Stomach (tissue), 9 donors: ENCODE measurements around the gene REPIN1. TPM values are rescaled to one million over a fixed set of nuclear protein-coding genes. Genes with fewer than 3 reads are reported as not detected.

Experiments used
- DNase-seq, 2 donors: peaks; one replicate each; pipeline versions ENCODE4 v3.0.0 to v3.0.0-alpha.2; 2013 to 2019
- H3K27ac ChIP-seq, 5 donors: fragments of 200-600 bp in 4 of 5; sonication (generic) in 4 of 5; one replicate each; pipeline ENCODE4 v1.5.1; 2013 to 2019; ENCODE audit warnings: mild to moderate bottlenecking in 1 of 5, moderate library complexity in 1 of 5
- H3K27me3 ChIP-seq, 3 donors: fragments of 200-600 bp; sonication (generic); one replicate each; pipeline ENCODE4 v1.5.1; 2017 to 2019; ENCODE audit warnings: mixed run types in 1 of 3
- H3K36me3 ChIP-seq, 4 donors: fragments of 200-600 bp; sonication (generic); 1 replicate in 3 of 4; 2 replicates in 1 of 4; pipeline ENCODE4 v1.5.1; 2016 to 2019
- H3K4me1 ChIP-seq, 4 donors: fragments of 200-600 bp; sonication (generic); one replicate each; pipeline ENCODE4 v1.5.1; 2016 to 2019
- H3K4me3 ChIP-seq, 4 donors: fragments of 200-600 bp; sonication (generic) in 3 of 4; one replicate each; pipeline ENCODE4 v1.5.1; 2016 to 2019; ENCODE audit warnings: mild to moderate bottlenecking in 1 of 4
- H3K9me3 ChIP-seq, 4 donors: fragments of 200-600 bp; sonication (generic); one replicate each; pipeline ENCODE4 v1.5.1; 2016 to 2019
- CTCF ChIP-seq, 7 experiments: fragments of 450-650 bp in 4 of 7; fragments of 200-600 bp in 3 of 7; sonication (generic) in 3 of 7; IDR thresholded peaks; one replicate each; pipeline ENCODE4 v1.5.1; 2016 to 2019; ENCODE audit warnings: antibody characterized with exemption in 7 of 7, control low read depth in 2 of 7, mild to moderate bottlenecking in 1 of 7
- EP300 ChIP-seq: sonication (generic); formaldehyde crosslinking; IDR thresholded peaks from one replicate; pipeline ENCODE4 v1.6.1; 2017; ENCODE audit warnings: antibody characterized with exemption
- POLR2A ChIP-seq, 4 donors: fragments of 450-650 bp; IDR thresholded peaks; one replicate each; pipeline ENCODE4 v1.6.1; 2016; ENCODE audit warnings: antibody characterized with exemption in 4 of 4, control low read depth in 2 of 4, mild to moderate bottlenecking in 1 of 4, moderate library complexity in 1 of 4
- POLR2AphosphoS5 ChIP-seq, 3 donors: sonication (generic); formaldehyde crosslinking; IDR thresholded peaks; one replicate each; pipeline ENCODE4 v1.6.1; 2016; ENCODE audit warnings: antibody characterized with exemption in 3 of 3
- WGBS, 5 donors: extraction: QIAGEN DNeasy Blood & Tissue Kit in 3 of 5; methylation state at CpG; one replicate each; pipeline versions ENCODE4 v1.1.5 to v1.1.7; 2013 to 2018; 5-methylcytosine and 5-hydroxymethylcytosine counted together
- intact Hi-C: fragments of 100-400 bp; cut with DNase I; formaldehyde crosslinking; loops from one replicate; pipeline ENCODE4 v1.15.1; 2023; ENCODE audit warnings: low total_unique reads
- polyA plus RNA-seq, 3 donors: library from polyadenylated mRNA; stranded (reverse); fragments of 200-250 nt; gene quantifications; one replicate each; pipeline ENCODE4 v1.2.3, GENCODE V29; 2013
- total RNA-seq, 5 donors: library from RNA; depleted of rRNA; stranded (reverse); fragments of >200 nt; gene quantifications; one replicate each; pipeline versions ENCODE4 v1.1.0 to v1.2.3, GENCODE V29; 2014 to 2016
- donor health status: healthy with polysubstance abuse.
- donor health status: Bipolar disorder and iron deficiency.
- donor health status: healthy.

The REPIN1 gene
- total and polyA plus RNA-seq, 8 donors, result 35.9 to 298 (median 49.3) TPM

DNA sequence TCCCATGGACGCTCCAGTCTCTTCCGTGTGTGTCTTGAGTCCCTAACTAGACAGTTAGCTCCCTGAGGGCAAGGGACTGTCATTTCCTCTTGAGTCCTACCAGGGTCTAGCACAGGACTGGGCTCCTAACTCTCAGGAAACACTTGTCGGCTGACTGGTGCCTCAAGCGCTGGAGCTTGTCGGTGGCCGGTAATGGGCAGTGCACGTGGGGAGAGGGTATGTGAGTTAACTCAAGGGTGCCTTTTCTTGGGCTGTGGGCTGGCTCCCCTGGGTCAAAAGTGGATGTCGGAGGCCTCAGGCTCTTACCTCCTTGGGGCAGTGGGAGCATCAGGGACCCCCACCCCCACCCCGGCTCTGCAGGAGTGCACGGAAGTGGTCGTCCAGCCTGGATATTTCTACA lies 43.4 kb downstream of the REPIN1 start:
- Histone ChIP-seq H3K4me3 (no peak overlapping the region), H3K36me3 (peaks cover 6 to 51% (median 38%) of the 10 kb centered on the region in 4 donors), H3K4me1 (peaks cover 3 to 15% (median 8%) of the 10 kb centered on the region in 4 donors), H3K27me3 (no peaks in the 10 kb centered on the region), H3K27ac (no peak overlapping the region), H3K9me3 (no peaks in the 10 kb centered on the region)
- intact Hi-C loops, result loop anchor here (10.0 kb wide), 1 partner anchor 47 kb away; the partner anchor contains the start of gene REPIN1
- 91 to 95% (median 93%) methylated on average over 11 of the region's 11 CpGs for WGBS, 5 donors
- no peak for DNase-seq
- no peak for TF ChIP-seq EP300
- TF ChIP-seq POLR2A (IDR thresholded peaks at IDR 0.05), result no peak
- no peak for TF ChIP-seq POLR2AphosphoS5 (IDR thresholded peaks at IDR 0.05)
- no peak for TF ChIP-seq CTCF (IDR thresholded peaks at IDR 0.05)

DNA sequence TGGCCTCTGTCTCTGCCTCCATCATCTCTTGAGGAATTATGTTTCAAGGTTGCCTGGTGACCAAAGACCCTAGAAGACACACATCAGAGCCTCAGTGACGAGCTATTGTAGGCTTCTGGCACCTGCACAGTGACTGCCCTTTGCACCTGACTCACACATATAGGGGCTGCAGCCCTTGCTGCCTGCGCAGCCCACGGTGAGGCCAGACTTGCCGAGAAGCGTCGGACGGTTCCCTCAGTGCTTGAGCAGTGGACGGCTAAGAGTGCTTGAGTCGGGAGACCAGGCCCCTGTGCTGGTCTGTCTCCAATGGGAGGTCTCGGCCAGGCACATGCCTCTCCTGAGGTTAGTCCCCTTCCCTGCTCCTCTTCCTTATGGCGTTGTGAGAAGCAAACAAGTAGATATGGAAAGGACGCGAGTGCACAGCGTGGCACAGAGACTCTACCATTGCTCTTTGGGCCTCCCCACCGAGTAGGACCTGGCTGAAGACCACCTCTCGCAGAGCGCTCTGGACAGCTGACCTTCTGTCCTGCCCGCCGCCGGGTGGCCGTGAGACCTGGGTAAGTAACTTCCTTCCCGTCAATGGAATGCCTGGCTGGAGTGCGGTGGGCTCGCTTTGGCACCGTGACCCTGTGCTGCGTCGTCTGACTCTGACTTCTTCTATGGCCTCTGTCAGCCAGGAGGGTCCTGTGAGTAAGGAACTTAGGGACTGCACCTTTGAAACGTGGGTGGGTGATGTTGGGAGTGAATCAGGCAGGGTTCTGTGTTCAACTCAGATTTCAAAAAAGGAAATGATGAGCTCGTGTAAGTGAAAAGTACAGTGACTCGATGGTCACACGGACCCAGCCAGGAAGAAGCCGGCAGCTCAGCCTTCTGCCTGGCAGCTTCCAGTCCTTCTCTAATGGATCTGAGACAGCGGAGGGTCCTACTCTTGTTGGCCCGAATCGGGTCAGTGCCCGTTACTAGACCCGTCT lies 44.2 kb downstream of the REPIN1 start:
- no peak for TF ChIP-seq CTCF (IDR thresholded peaks at IDR 0.05)
- no peak for TF ChIP-seq EP300
- TF ChIP-seq POLR2AphosphoS5 (IDR thresholded peaks at IDR 0.05), result no peak
- TF ChIP-seq POLR2A (IDR thresholded peaks at IDR 0.05), result no peak
- no peak for DNase-seq
- Histone ChIP-seq H3K36me3 (peaks cover 6 to 47% (median 34%) of the 10 kb centered on the region in 4 donors), H3K4me1 (peaks cover 0 to 7% (median 2%) of the 10 kb centered on the region in 4 donors), H3K4me3 (no peak overlapping the region), H3K27ac (no peak overlapping the region), H3K9me3 (no peaks in the 10 kb centered on the region), H3K27me3 (no peaks in the 10 kb centered on the region)
- WGBS, 5 donors, result 80 to 87% (median 86%) methylated on average over 23 to 37 of the region's 37 CpGs
- intact Hi-C loops, result loop anchor here (10.0 kb wide), 1 partner anchor 48 kb away; the partner anchor contains the start of gene REPIN1

DNA sequence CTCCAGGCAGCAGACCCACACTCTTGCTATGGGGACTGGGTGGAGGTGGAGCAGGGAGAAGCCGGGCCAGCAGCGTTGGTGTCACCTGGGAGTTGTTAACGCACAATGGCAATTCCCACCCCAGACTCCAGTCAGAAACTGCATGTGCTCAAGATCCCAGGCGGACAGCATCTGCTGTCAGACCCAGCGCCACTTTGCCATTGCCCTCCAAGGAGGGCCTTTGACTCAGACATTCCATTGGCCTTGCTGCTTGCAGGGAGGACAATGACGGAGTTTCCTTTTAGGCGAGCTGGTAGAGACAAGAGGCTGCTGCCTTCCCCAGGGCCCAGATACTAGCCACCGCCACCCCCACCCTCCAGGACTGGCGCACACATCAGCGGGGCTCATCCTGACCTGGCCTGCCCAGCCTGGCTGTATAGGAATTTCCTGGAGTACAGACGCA lies 45.0 kb downstream of the REPIN1 start:
- no peaks in the 10 kb centered on the region for H3K27me3 ChIP-seq
- H3K36me3 ChIP-seq, result peaks cover 6 to 39% (median 26%) of the 10 kb centered on the region in 4 donors
- no peak for DNase-seq
- H3K4me3 ChIP-seq, result no peak overlapping the region
- no peak for TF ChIP-seq EP300
- no peak for TF ChIP-seq CTCF (IDR thresholded peaks at IDR 0.05)
- TF ChIP-seq POLR2A (IDR thresholded peaks at IDR 0.05), result no peak
- TF ChIP-seq POLR2AphosphoS5 (IDR thresholded peaks at IDR 0.05), result no peak
- intact Hi-C loops, result loop anchor here (10.0 kb wide), 1 partner anchor 49 kb away; the partner anchor contains the start of gene REPIN1
- no peak overlapping the region for H3K27ac ChIP-seq
- 85 to 95% (median 90%) methylated on average over 10 to 11 of the region's 11 CpGs for WGBS, 5 donors
- H3K9me3 ChIP-seq, result no peaks in the 10 kb centered on the region
- no peaks in the 10 kb centered on the region for H3K4me1 ChIP-seq
